IPS DF 4.7 (cell line): ENCODE results near the gene GALNT18.
"Not testable (repeated sequence)": the region's sequence is repeated elsewhere in the genome, so short reads cannot be mapped to it uniquely, and the experiment has no call there.

Experiments used
- DNase-seq: peaks from one replicate; pipeline ENCODE4 v3.0.0-alpha.2; 2013; ENCODE audit warnings: low spot score; ENCODE audit errors: extremely low read depth

Gene GALNT18

DNA sequence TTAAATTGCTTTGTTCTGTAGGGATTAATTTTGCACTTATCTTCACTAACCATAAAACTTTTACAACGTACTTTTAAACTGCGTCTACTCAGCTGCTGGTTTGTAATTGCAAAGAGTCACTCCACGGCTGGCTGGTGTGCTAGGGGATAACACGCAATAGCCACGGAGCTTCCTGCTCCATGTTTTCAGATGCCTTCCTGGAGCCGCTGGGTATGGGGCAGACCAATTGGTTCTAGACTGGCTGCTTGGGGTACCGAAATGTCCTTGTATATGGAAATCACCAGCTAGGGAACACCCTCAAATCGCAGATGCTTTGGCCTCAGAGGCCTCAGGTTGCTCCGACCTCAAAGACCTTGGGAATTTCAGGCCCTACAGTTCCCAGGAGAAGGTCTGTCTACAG, 265.0 kb downstream of the GALNT18 start:
- DNase-seq, result no peak

- DNase-seq, result not testable (repeated sequence)
These were observed 268.9 kb downstream of the GALNT18 start, which contains the start of gene CSNK2A3 for GRCh38 chr11:11352878-11353277. Gene CSNK2A3 (minus strand): TSS chr11:11353250. CDS start chr11:11353119, 131 bp downstream.

DNA sequence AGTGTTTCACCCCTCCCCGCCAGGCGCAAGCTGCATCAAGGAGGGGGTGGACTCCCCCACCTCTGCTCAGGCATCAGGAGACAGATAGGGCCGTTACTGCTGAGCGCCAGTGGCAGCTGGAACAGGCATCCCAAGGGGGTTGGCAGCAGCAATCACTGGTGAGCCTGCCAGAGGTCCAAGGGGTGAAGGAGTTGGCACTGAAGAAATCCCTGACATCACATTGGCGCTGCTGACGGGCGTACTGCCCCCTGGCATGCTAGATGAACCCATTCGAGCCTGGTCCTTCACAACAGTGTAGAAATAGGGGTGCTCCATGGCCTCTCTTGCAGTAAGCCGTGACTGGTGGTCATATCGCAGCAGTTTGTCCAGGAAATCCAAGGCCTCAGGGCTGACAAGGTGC, 270.0 kb downstream of the GALNT18 start:
- not testable (repeated sequence) for DNase-seq

GRCh38 chr11:11351042-11351586, 270.7 kb downstream of the GALNT18 start:
- no peak for DNase-seq

- DNase-seq, result no peak
These were observed 271.9 kb downstream of the GALNT18 start for GRCh38 chr11:11349870-11350337.

- DNase-seq, result no peak
These were observed 272.5 kb downstream of the GALNT18 start for GRCh38 chr11:11349106-11349825.

DNA sequence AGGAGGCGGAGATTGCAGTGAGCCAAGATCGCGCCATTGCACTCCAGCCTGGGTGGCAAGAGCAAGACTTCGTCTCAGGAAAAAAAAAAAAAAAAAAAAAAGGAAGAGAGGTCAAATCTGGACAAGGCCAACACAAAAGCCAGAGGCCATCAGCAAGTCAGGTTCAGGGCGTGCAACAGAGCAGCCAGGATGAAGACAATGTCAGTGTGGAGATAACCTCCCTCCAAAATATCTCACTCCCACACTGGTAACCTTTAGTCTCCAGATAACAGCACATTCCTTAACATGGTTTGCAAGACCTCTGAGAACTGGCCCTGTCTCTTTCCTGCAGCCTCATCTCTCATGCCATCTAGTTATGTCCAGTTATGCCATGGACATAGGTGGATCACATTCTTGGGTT, 273.5 kb downstream of the GALNT18 start:
- DNase-seq, result no peak

- DNase-seq, result no peak
These were observed 274.2 kb downstream of the GALNT18 start for GRCh38 chr11:11347592-11347991.

GRCh38 chr11:11346303-11346702, 275.5 kb downstream of the GALNT18 start:
- no peak for DNase-seq

GRCh38 chr11:11345099-11345498, 276.7 kb downstream of the GALNT18 start:
- no peak for DNase-seq

GRCh38 chr11:11344045-11344444, 277.8 kb downstream of the GALNT18 start:
- no peak for DNase-seq

DNA sequence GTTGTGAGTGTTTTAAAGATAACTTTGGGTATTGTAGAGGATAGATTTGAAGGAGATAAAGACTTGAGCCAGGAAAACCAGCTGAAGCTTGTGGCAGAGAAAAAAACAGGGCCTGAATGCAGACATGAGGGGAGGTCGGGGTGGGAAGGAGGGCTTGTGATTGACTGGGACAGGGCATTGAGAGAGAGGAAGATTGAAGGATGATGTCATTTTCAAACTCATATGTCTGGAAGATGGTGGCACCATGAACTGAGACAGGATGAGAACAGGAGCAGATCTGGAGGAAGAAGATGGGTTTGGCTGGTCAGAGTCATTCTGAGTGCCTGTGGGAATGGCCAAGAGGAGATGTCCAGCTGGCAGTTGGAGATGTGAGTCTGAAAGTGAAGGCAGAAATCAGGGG, 283.5 kb downstream of the GALNT18 start:
- no peak for DNase-seq

- DNase-seq, result no peak
These were observed 285.1 kb downstream of the GALNT18 start for GRCh38 chr11:11336664-11337063.

DNA sequence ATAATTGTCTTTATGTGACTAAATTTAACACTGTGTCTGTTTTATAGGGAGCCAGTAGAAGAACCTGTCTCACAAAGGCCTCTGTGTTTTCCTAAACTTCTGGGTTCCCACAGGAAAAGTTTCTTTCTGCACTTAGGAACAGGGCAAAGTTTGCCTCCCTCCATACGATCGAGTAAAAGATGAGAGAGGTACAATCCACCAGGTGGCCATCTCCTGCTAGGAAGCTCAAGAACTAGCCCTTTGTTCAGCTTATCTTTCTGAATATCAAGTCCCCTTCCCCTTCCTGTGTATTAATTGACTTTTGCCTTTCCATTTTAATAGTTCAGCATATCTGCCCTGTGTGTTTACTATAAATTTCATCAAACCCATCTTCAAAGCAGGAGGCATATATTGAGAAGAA, 286.8 kb downstream of the GALNT18 start:
- DNase-seq, result no peak

DNA sequence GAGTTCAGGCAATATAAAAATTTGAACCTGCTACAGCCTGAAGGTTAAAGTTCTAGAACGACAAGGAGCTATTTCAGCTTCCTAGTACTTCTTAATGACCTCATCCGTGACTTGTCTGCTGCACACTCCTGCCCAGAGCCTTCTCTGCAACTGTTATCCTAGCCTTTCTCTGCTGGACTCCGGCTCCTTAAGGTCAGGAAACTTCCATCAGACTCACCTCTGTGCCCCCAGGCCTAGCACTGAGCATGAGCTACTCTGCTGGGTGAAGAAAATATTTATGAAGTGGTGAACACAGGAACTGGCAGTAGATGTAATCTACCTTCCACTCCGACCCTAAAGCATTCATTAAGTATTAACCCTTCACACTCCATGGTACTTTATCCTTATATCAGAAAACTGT, 287.2 kb downstream of the GALNT18 start:
- DNase-seq, result no peak

GRCh38 chr11:11332141-11332710, 289.6 kb downstream of the GALNT18 start:
- no peak for DNase-seq

DNA sequence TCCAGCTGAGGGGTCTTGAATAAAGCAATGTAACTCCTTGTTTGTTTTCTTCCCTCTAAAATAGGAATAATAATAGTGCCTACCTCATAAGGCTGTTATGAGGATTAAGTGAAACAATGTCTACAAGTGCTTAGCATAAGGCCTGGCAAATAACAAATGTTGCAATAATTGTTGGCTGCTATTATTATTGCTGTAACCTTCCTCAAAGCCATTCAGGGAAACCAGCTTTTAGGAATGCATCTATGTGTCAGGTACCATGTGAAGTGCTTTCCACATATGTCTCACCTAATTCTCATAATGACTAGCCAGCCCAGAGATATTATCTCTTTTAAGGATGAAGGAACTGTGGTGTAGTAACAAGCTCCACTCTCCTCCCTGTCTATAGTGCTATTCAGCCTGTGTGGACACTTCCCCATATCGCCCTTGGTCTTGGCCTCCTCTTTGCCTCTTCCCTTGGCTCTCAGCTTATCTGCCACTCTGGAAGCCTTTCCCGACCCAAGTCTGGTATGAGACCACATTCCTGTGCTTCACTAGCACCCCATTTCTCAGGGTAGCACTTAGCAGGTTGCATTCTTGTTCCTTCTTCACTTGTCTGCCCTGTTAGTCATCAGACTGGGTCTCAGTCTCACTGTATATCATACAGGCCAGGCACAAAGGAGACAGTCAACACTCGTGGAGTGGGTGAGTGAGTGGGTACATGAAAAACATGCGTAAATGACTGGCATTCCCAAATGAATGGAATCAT, 292.6 kb downstream of the GALNT18 start:
- DNase-seq, result no peak

GRCh38 chr11:11324090-11324489, 297.7 kb downstream of the GALNT18 start:
- DNase-seq, result no peak

GRCh38 chr11:11322101-11322500, 299.7 kb downstream of the GALNT18 start:
- no peak for DNase-seq

DNA sequence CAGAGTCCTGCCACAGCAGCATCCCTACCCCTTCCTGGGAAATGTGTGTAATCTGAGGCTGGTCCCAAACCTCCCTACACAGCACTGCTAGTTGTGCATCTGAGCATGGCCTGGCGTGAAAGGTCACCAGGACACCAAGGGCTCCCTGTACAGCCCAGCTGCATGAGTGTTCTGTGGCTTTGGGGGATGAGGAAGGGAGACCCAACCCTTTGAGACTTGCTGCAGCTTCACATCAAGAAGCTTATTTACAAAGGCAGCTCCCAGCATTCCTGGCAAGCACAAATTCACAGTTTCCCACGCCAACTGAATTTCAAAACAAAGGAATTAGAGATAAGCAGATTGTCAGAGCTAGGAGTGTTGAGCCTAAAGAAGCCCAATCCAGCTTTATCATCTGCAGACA, 301.0 kb downstream of the GALNT18 start:
- no peak for DNase-seq

GRCh38 chr11:11318961-11319360, 302.8 kb downstream of the GALNT18 start:
- DNase-seq, result no peak

- no peak for DNase-seq
These were observed 303.3 kb downstream of the GALNT18 start for GRCh38 chr11:11318461-11318860.
